Skin of body (tissue), 2 donors: ENCODE measurements around the gene HBG2. TPM values are rescaled to one million over a fixed set of nuclear protein-coding genes. Genes with fewer than 3 reads are reported as not detected.
"Not testable (repeated sequence)": the region's sequence is repeated elsewhere in the genome, so short reads cannot be mapped to it uniquely, and the experiment has no call there.

Experiments used
- DNase-seq: peaks from one replicate; lab custom pipeline; 2025; lab: John Stamatoyannopoulos, UW
- total RNA-seq: library from RNA; depleted of rRNA; stranded (reverse); fragments of >200 nt; gene quantifications from one replicate; pipeline ENCODE4 v1.2.3, GENCODE V29; 2014

The HBG2 gene
- total RNA-seq, 1 donor from 2014 or later: 12,811 TPM

DNA sequence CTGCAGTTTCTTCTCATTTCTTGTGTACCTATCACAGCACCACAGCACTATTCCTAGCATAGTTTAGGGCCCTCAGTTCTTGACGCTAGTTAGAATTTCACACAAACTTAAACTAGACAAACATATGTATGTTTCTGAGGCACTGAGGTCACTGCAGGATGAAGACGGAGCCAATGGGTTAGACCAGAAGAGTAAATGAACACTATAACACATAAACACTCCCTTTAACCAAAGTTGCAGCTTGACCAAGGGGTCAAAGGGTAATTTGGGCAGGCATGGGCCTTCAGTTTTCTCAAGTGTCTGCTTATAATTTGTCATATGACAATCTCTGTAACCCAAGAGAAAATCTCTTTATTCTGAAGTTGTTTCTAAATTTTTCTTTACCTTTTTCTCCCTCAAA lies 28.0 kb upstream of the HBG2 start:
- DNase-seq: no peak

GRCh38 chr11:5281596-5281995 lies 27.0 kb upstream of the HBG2 start:
- DNase-seq: no peak

DNA sequence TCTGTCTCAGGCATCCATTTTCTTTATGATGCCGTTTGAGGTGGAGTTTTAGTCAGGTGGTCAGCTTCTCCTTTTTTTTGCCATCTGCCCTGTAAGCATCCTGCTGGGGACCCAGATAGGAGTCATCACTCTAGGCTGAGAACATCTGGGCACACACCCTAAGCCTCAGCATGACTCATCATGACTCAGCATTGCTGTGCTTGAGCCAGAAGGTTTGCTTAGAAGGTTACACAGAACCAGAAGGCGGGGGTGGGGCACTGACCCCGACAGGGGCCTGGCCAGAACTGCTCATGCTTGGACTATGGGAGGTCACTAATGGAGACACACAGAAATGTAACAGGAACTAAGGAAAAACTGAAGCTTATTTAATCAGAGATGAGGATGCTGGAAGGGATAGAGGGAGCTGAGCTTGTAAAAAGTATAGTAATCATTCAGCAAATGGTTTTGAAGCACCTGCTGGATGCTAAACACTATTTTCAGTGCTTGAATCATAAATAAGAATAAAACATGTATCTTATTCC lies 26.1 kb upstream of the HBG2 start:
- no peak for DNase-seq

DNA sequence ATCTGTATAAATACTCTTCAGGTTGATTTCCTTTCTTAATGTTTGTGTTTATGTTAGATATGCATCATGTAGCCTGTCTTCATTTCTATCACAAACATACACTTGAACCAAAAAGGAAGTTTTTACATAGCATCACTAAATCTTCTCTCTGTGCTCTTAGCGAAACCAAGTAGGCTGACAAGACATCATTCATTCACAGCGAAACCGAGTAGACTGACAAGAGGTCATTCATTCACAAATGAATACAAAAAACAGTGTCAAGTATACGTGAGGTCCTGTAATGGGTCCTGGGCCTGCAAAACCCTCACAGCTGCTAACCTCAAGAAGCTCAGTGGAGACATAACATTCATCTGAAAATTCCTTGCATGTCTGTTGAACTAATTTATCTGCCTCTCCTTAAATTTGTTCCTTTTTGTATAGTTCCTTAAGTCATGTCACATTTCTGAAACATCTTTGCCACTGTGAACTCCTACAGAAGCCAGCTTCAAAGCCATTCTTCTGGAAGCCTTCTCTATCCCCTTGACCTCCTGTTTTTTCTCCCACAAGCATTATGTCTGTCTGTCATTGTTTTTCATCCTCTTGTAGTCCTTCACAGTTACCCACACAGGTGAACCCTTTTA lies 25.0 kb upstream of the HBG2 start:
- no peak for DNase-seq

DNA sequence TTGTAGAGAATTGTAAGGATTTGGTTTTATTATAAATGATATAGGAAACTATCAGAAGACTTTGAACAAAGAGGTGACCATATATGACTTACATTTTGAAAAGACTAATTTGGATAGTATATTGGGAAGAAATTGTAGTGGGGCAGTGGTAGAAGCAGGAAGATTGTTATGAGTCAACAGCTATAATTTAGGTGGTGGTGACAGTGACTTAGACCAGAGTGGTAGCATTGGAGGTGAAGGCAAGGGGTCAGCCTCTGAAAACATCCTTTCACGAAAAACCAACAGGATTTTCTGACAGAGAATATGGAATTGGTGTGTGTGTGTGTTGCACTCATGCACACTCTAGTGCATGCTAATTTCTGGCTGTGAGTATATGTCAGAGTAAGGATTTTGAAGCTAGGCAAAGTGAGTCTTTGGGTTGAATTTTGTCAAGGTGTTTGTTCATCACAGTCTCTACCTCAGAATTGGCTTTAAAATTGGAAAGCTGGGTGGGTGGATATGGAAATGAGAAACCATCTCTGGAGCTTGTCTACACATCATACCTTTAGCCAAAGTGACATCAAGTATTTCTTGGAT lies 23.3 kb upstream of the HBG2 start:
- DNase-seq: no peak

GRCh38 chr11:5276697-5277096 lies 22.1 kb upstream of the HBG2 start:
- DNase-seq: no peak

DNA sequence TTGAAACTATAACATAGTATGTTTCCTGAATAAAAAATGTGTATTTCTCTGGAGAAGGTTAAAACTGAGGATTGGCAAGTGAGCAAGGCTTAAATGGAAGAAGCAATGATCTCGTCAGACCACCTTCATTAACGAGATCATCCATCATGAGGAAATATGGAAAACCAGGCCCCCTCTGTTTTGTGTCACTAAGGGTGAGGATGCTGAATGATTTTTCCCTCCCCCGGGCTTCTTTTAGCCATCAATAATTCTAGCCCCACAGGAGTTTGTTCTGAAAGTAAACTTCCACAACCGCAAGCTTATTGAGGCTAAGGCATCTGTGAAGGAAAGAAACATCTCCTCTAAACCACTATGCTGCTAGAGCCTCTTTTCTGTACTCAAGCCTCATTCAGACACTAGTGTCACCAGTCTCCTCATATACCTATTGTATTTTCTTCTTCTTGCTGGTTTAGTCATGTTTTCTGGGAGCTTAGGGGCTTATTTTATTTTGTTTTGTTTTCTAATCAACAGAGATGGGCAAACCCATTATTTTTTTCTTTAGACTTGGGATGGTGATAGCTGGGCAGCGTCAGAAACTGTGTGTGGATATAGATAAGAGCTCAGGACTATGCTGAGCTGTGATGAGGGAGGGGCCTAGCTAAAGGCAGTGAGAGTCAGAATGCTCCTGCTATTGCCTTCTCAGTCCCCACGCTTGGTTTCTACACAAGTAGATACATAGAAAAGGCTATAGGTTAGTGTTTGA lies 21.0 kb upstream of the HBG2 start:
- no peak for DNase-seq

GRCh38 chr11:5274395-5274794 lies 19.8 kb upstream of the HBG2 start:
- DNase-seq: no peak

- no peak for DNase-seq
Observed at GRCh38 chr11:5272395-5273017, 17.9 kb upstream of the HBG2 start.

DNA sequence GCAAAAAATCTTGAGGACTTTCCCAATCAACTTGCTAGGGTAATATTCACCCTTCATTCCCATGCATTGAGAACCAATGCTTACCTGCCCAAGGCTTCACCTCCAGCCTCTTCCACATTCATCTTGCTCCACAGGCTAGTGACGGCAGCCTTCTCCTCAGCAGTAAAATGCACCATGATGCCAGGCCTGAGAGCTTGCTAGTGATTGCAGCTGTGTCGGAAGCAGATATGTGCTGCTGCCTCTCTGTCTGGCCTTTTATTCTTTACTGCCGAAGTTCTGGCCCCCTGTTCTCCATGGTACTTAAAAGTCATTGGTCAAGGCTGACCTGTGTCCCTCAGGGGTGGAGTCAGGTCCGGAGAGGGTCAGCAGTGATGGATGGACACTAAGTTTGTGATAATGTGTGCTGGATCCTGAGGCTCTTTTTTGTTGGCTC lies 15.2 kb upstream of the HBG2 start, which contains the start of gene HBE1:
Gene HBE1 (minus strand): TSS at position 231 of the 433 bp plus-strand sequence. CDS start 55 bp downstream, at position 176.
- DNase-seq: no peak

- DNase-seq: no peak
Observed at GRCh38 chr11:5267033-5267563, 12.5 kb upstream of the HBG2 start.

DNA sequence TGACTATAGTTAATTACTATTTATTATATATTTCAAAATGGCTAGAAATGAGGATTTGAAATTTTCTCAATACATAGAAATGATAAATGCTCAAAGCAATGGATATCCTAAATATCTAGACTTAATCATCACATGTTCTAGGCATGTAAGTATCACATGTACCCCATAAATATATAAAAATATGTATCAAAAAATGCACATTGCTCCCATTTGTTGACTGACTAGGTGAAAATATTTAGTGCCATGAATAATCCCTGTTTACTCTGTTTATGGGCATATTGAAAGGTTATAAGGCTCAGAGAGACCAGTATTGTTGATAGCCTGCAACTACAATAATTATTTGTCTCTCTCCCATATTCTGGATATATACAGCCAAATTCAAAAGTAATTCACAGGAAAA lies 12.0 kb upstream of the HBG2 start:
- DNase-seq: no peak

DNA sequence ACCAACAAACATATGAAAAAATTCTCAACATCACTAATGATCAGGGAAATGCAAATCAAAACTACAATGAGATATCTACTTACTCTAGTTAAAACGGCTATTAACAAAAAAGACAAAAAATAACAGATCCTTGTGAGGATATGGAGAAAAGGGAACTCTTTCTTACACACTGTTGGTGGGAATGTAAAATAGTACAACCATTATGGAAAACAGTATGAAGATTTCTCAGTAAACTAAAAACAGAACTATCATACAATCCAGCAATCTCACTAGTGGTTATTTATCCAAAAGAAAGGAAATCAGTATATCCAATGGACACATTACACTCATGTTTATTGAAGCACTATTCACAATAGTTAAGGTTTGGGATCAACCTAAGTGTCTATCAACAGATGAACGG lies 11.3 kb upstream of the HBG2 start:
- DNase-seq: no peak

DNA sequence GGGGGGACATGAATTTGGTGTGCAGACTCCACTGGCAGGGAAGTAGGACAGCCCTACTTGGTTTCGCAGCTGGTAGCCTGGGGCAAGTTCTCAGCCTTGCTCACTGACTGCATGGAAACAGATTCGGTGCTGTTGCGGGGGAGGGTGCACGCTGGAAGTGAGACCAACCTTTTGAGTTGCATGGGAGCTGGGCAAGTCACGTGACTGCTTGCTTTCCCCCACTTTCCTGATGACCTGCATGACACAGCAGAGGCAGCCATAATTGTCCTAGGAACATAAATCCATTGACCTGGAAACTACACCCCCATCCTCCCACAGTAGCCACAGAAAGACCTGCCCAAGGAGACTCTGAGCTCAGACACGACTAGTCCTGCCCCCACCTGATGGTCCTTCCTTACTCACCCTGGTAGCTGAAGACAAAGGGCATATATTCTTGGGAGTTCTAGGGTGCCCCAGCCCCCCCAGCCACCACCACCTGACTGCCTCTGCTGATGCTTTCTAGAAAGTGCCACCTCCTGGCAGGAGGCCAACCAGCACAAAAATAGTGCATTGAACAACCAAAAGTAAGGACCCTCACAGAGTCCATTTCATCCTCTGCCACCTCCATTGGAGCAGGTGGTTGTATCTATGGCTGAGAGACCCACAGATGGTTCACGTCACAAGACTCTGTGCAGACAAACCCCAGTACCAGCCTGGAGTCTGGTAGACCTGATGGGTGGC lies 4.1 kb upstream of the HBG2 start:
- no peak for DNase-seq

- DNase-seq: no peak
Observed at GRCh38 chr11:5257296-5257695, 2.7 kb upstream of the HBG2 start.

- not testable (repeated sequence) for DNase-seq
Observed at GRCh38 chr11:5254023-5254422, 558 bp downstream of the HBG2 start.

GRCh38 chr11:5253440-5253839 lies 1.1 kb downstream of the HBG2 start:
- DNase-seq: not testable (repeated sequence)

DNA sequence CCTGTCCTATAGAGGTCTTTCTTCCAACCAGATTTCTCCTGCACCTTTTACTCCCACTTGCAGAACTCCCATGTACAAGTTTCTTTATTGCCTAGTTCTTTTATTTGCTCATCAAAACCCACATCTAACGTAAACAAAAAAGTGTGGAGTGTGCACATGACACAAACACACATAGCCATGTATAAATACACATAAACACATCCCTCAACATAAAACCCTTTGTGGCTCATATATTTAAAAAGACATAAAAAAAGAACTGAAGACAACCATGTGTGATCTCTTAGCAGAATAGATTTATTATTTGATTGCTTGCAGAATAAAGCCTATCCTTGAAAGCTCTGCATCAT lies 1.7 kb downstream of the HBG2 start:
- DNase-seq: no peak

GRCh38 chr11:5252192-5252918 lies 2.2 kb downstream of the HBG2 start:
- DNase-seq: no peak

- DNase-seq: no peak
Observed at GRCh38 chr11:5251746-5252145, 2.8 kb downstream of the HBG2 start.
